ENCODE results near the gene ANKRD13C.

Gene ANKRD13C

DNA sequence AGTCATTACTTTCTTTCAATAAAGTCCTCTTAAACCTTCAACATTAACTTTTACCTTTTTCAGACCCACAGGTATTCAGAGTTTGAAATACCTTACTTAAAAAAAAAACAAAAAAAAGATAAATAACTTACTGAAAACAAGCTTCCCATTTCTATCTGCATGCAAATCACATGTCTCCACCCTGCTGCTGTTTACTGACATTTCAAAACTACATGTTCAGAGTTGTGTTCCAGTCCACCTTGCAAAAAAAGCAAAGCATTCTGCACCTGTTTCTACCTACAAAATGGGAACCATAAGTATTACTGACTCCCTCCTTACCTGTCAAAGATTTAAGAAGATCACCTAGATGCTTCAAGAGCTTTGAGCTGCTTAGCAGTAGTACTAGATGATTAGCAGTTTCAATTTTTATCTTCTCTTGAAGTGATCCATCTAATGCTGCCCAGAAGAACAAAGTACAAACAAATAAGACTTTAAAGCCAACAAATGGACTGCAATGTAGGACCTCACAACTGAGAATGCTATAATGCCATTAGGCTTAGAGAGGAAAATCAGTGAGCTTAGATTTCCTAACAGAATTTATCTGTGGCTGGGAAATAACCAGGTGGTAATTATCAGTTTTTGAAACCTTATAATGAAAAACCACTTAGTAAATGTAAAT lies 61.2 kb downstream of the ANKRD13C start:
- DNase-seq = no peak

DNA sequence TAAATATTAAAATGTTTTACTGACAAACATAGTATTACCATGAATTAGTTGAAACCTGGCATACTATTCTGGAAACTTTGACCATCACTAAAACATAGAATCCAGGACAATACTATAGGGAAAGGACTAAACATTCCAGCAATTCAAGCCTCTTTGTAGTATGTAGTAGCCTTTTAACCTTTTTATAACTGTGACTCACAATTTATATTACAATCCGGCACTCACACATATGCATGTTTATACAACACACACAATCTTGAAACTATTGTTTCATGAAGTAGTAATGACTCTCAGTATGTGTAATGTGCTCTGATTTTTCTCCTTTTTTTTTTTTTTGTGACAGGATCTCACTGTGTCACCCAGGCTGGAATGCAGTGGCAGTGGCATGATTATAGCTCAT lies 64.3 kb downstream of the ANKRD13C start:
- DNase-seq = no peak

DNA sequence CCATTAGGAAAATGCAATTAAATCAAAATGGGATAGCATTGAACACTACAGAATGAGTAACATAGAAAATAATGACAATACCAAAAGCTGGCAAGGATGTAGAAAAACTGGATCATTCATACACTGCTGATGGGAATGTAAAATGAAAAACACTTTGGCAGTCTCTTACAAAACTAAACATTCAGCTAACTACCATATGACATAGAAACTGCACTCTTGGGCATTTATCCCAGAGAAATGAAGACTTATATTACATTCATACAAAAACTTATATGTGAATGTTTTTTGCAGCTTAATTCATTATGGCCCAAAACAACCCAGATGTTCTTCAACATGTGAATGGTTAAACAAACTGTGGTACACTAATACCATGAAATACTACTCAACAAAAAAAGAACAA lies 66.4 kb downstream of the ANKRD13C start:
- no peak for DNase-seq

DNA sequence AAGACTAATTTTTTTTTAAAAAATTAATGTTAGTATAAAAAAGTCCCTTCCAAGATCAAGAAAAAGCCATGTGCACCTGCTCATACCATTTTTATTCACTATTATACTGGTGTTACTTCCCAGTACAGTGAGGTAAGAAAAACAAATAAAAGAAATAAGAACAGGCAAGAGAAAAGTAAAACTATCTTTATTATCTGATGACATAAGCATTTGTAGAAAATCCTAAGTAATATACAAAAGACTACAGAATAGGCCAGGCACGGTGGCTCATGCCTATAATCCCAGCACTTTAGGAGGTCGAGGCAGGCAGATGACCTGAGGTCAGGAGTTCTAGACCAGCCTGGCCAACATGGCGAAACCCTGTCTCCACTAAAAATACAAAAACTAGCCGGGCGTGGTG lies 68.1 kb downstream of the ANKRD13C start:
- DNase-seq = no peak

DNA sequence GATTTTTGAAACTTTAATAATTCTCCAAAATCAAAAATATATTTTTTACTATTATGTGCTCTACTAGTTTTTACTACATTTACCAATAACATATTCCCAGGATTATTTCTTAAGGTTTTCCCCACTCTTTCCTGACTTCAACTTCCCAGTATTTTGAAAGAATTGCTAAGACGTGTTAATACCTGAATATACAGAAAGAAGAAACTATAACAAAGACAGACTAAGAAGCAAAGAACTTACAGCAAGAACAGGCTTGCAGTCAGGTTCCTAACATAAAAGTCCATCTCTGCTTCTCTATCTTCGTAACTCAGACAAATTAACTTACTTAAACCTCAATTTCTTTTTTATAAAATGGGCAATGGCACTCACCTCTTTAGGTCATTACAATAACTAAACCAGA lies 70.2 kb downstream of the ANKRD13C start:
- DNase-seq = no peak

DNA sequence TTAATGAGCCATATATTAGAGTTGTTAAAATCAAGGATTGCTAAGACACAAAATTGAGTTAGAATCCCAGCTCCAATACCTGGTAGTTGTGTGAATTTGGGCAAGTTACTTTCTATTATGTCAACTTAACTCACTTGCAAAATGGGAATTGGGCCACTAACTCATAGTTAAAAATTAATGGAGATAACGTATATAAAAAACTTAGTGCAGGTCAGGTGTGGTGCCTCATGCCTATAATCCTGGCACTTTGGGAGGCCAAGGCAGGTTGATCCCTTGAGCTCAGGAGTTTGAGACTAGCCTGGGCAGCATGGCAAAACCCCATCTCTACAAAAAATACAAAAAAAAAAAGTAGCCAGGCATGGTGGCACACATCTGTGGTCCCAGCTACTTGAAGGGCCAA lies 75.8 kb downstream of the ANKRD13C start:
- DNase-seq = no peak

DNA sequence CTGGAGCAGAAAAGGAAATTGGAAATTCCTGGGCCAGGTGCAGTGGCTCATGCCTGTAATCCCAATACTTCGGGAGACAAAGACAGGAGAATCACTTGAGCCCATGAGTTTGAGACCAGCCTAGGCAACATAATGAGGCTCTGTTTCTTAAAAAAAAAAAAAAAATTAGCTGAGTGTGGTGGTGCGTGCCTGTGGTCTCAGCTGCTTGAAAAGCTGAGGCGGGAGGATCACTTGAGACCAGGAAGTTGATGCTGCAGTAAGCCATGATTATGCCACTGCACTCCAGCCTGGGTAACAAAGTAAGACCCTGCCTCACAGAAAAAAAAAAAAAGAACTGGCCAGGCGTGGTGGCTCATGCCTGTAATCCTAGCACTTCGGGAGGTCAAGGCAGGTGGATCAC lies 76.6 kb downstream of the ANKRD13C start:
- no peak for DNase-seq

DNA sequence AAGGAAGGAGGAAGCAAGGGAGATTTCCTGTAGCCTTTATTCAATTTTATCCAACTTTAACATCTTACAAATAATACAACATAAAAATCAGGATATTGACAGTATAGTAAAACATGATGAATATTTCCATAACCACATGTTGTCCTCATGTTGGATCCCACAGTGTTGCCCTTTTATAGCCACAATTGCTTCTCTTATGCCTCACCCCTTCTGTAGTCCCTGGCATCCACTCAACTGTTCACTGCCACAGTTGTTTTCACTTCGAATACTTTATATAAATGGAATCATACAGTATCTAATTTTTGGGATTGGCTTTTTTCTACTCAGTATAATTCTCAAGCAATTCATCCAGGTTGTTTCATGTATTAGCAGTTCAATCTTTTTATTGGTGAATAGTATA lies 88.6 kb downstream of the ANKRD13C start:
- DNase-seq = no peak

DNA sequence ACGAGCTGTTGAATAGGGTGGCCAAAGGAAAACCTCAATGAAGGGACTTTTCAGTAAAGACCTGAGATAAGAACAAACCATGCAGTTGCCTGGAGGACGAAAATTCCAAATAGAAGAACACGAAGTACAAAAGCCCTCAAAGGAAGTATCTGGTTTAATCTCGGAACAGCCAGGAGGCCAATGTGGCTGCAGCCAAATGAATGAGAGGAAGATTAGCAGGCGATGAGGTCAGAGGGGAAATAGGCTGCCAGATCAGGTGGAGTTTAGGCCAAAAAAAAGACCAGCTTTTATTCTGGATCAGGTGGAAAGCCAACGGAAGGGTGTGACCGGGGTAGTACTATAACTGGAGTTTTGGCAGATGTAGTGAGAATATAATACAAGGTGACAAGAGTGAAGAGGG lies 89.7 kb downstream of the ANKRD13C start:
- no peak for DNase-seq

DNA sequence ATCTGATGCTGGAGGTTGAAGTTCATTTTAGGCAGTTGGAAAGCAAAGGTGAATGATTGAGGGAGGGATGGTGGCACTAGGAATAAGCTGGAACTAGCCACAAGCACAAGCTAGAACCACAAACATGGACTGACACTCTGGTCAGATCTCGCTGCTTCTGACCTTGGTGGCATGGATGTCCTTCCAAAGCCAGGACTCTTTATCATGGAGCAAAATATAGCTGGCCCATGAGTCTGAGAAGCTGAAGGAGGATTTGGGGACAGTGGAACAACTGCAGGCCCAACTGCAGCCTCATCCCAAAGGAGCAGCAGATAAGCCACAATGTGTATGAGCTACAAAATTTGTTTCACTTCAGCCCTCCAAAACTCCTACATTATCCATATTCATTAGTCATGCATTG lies 97.9 kb downstream of the ANKRD13C start:
- DNase-seq = no peak

DNA sequence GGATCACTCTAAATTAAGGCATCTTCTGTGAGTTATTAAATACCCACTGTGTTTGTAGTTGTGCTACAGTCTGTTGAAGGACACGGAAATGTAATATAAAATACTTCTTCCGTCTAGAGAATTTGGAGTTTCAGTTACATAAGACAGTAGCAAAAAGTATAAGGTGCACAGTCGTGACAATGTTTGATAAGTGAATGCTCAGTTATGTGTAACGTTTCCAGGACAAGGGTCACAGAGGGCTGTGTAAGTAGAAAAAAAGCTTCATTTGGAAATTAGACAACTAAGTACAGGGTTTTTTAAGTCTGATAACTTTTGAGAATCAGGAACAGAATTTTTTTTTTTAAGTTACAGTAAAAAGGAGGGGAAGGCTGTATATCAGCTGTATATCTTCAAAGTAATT lies 105.8 kb downstream of the ANKRD13C start:
- no peak for DNase-seq

DNA sequence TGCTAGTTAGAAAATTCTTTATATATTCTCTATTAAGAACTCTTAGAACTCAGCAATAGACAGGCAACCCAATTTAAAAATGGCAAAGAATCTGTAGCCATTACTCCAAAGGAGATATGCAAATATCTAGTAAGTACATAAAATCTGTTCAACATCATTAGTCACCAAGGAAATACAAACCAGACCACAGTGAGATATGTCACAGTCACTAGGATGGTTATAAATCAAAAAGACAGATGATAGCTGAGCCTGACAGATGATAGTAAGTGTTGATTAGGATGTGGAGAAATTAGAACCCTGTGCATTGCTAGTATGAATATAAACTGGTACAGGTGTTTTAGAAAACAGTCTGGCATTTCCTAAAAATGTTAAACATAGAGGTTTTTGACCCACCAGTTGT lies 106.8 kb downstream of the ANKRD13C start:
- no peak for DNase-seq

DNA sequence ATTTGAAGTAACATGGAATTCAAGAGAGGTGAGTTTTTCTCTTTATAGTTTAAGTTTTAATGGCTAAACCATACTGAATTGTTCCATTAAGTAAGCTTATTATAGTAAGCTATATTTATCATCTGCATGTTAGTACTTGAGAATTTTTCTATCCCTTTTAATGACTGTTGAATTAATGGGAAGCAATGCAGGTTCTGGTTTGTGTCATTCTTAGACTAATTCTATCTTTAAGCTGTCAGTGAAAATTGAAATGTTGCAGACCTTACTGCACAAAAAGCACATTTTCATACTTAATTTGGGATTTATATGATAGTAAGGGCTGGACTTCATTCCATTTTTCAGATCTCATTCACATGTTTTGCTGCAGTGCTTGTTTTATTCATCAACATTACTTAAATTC lies 107.4 kb downstream of the ANKRD13C start:
- DNase-seq = no peak

DNA sequence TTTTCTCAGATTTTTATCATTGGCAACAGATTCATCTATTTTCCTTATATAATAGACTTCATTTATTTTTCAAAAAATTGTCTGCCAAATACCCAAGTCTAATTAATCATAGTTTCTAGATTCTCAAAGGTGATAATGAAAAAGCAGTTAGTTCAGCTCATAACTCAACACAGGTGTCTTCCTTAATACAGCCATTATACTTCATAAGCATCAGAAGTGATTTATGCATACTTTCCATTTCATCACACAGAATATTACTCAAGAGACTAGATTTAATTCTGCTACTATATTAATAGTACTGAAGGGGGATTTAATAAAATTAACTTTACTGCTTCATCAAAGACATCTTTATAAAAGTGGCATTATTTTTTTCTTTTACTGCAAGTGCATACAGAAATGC lies 114.6 kb downstream of the ANKRD13C start:
- DNase-seq = no peak

DNA sequence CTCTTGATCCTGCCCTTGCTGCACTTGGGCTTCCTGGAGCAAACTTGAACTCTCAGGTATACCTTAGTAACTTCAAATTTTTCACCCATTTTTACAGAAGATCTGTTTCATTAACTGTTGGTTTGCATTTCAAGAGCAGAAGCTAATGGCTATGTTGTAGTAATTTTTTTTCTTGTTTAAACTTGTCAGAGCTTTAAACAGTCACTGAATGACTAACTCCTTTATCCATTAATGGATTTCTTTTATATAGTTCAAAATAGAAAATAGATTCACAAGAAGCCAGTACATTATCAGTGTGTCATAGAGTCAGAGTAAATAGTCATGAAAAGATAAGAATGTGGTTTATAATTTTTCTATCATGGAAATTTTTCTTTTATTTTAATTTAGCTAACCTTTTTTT lies 119.8 kb downstream of the ANKRD13C start:
- no peak for DNase-seq

DNA sequence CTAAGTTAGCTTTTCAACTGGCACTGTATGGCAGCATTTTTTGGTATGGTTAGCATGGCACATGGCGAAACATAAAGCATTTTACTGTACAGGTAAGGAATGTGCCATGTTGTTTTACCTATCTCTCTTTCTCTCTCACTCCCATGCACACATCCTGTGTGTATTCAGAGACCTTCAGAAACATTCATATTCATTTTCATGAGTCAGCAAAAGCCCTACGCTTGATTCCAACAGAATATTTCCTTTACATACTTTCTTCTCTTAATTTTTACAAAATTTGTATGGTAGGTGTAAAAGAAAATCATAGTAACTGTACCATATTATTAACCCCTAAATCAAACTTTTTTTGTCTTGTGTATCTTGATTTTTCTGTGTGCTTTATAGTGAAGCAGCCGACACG lies 123.0 kb downstream of the ANKRD13C start:
- DNase-seq = no peak

DNA sequence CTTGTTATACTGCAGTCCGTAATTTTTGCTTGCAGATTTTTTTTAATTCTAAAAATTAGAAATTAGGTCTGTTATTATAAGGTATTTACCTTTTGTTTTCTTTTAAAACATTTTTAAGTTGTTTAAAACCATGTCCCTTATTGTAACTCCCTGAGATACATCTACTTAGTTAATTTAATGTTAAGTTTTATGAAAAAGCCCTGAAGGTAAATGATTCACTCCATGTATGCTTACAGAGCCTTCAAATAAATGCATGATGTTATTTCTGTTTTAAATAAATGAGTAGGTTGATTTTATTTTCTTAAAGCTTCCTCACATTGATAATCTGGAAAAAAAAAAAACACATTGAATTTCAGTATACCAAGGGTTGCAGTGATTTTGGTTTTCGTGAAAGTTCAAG lies 125.9 kb downstream of the ANKRD13C start:
- no peak for DNase-seq

DNA sequence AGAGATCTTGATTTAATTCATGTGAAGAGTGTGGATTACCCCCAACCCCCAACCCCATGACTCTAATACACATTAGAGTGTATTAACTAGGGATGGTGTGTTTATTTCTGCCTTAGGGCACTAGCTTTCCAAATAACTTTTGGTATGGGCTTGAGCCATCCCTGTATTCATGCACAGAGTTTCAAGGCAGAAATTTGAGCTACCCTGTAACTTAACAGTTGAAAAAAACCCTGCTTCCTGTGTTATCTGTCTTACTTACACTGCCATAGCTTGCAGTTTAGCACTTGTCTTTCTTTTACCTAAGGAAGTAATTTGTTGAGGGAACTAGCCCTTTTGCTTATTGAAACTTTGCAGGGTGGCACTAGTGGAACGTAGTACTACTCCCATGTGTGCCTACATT lies 127.1 kb downstream of the ANKRD13C start:
- no peak for DNase-seq

DNA sequence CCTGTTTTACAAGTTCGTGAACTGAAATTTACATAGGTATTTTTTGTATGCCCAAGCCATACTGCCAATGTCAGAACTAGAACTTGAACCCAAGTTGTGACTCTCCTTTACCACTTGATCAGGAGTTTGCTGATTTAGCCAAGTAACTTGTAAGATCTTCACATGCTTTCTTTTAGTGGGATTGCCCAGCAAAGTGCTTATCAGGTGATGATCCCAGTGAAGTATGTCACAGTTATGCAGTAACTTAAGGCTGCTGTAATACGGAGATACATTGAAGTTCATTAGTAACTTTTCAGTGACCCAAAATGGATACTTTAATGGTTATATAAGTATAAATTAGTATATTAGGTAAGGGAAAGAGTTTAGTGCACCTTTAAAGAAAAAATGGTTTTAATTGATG lies 129.6 kb downstream of the ANKRD13C start:
- DNase-seq = no peak

DNA sequence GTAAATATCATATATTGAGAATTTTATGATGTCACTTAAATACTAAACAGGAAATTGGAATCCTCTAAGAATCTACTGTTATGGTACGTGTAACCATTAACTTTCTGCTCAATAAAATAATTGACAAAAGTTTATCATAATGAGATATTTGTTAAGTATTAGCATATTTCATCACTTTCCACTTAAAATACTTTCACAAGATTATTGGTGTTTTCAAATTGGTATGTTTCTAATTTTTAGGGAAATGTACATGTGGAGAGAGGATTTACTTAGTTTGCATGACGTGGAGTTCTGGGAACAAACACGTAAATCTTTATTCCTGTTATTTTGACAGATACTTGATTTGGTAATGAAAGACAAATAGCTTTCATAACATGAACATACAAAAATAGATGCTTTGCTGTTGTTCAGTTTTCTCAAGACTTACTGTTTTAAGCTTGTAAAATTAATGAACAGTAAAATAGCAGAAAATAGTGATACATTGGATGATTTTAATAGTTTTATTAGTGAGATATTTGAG lies 131.7 kb downstream of the ANKRD13C start:
- DNase-seq = no peak

DNA sequence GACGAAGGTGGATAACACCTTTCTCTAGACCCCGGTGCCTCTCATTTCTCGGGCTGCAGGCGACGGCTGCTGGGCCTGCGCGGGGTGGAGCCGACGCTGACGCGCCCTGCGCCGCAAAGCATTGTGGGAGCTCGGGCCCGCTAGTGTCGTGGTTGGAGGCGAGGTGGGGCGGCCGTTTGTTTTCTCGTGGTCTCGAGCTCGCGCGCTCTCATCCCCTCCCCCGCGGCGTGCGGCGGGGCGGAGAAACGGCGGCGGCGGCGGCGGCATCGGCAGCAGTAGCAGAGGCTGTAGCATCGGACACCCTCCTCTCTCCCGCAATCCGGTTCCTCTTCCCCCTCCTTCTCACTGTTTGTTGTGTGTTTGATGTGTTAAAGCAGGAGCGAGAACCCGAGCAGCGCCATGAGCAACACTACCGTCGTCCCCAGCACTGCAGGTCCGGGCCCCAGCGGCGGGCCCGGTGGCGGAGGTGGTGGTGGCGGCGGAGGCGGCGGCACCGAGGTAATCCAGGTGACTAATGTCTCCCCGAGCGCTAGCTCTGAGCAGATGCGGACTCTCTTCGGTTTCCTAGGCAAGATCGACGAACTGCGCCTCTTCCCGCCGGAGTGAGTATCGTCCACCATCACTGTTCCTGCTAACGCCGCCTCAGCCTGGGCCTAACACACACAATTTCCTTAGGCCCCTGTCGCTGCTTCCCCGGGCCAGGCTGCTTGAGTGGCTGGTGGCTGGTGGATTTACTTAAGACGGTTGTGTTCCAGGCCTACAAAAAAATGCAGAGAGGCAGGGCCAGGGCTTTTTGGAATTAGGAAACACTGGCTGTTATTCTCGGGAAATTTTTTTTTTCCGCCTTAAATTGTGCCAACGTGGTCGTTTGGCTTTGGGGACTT lies 133.0 kb downstream of the ANKRD13C start, which contains the start of gene SRSF11:
TSS of gene SRSF11 (plus strand) at position 143 of the 884 bp plus-strand sequence. CDS start at position 400, 257 bp downstream.
- peak; percentile 22 to 96 (median 91) for DNase-seq

DNA sequence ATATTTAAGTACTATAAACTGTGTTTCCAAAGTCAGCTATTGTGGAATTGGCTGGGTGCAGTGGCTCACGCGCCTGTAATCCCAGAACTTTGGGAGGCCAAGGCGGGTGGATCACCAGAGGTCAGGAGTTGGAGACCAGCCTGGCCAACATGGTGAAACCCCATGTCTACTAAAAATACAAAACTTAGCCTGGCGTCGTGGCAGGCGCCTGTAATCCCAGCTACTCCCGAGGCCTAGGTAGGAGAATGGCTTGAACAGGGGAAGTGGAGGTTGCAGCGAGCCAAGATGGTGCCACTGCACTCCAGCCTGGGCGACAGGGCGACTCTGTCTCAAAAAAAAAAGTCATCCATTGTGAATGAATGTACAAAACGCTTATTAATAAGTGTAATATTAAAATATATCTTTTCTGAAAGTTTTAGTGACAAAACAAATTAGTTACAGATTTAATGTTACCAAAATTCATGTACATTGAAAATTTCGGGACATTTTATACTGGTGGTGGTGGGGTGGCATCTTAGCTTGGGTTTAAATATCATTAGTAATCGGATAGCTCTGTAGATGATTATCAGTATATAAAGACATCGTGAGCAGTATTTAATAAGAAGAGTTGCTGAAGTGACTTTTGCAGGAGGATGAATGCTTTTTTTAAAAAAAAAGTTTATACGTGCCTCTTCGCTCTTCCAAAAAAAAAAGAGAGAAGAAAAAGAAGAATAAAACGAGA lies 133.8 kb downstream of the ANKRD13C start:
- peak in 1 of 58 donors; percentile 2 for DNase-seq

All from anterior cingulate cortex (tissue), 58 donors.